IMR-90 (cell line): Measurements from ENCODE around the gene SPTLC1. TPM values are rescaled to one million over a fixed set of nuclear protein-coding genes. Genes with fewer than 3 reads are reported as not detected.
"Not testable (repeated sequence)": the region's sequence is repeated elsewhere in the genome, so short reads cannot be mapped to it uniquely, and the experiment has no call there.

Experiments
- ATAC-seq: fragments of 200-7000 bp; cut with Tn5 transposase; 2 replicates; pipeline ENCODE4 v1.9.1; 2020; ENCODE audit warnings: low read depth, mild to moderate bottlenecking, moderate library complexity
- BruUV-seq: library from RNA; stranded (reverse); fragments of 400-500 nt; replicated peaks from 2 replicates; lab custom pipeline; 2021; lab: Mats Ljungman, UMichigan
- CTCF ChIA-PET: fragments of 300-600 bp; formaldehyde crosslinking; extraction: SDS; loops from one replicate; lab custom pipeline; 2021; ENCODE audit warnings: antibody characterized with exemption; lab: Yijun Ruan, JAX
- POLR2A ChIA-PET: fragments of 300-600 bp; sonication (Branson Sonifier 250); formaldehyde crosslinking; loops from one replicate; lab custom pipeline; 2022; ENCODE audit warnings: antibody characterized with exemption; ENCODE audit not compliant: unreplicated experiment; lab: Charles Lee
- DNase-seq: peaks from one replicate; pipeline ENCODE4 v3.0.0; 2013
- H2AFZ ChIP-seq: replicated peaks from 2 replicates; pipeline ENCODE3; 2013; ENCODE audit warnings: low read length, mild to moderate bottlenecking; ENCODE audit not compliant: poor library complexity
- H2AK5ac ChIP-seq: 2 replicates; pipeline ENCODE4 v1.6.1; 2013; ENCODE audit warnings: low read depth, low read length, inconsistent platforms
- H2AK9ac ChIP-seq: replicated peaks from 2 replicates; pipeline ENCODE3; 2013; ENCODE audit warnings: mild to moderate bottlenecking, low read depth, low read length, moderate library complexity; ENCODE audit not compliant: poor library complexity
- H2BK120ac ChIP-seq: 2 replicates; pipeline ENCODE4 v1.6.1; 2013; ENCODE audit warnings: low read depth, low read length, inconsistent platforms
- H2BK15ac ChIP-seq: 3 replicates; pipeline ENCODE4 v1.6.1; 2013; ENCODE audit warnings: low read depth, low read length, inconsistent platforms
- H2BK20ac ChIP-seq: 2 replicates; pipeline ENCODE4 v1.6.1; 2013; ENCODE audit warnings: low read depth, mild to moderate bottlenecking, inconsistent platforms, low read length, moderate library complexity
- H2BK5ac ChIP-seq: 2 replicates; pipeline ENCODE4 v1.6.1; 2013; ENCODE audit warnings: mild to moderate bottlenecking, low read depth, low read length, inconsistent platforms; ENCODE audit not compliant: poor library complexity, severe bottlenecking
- H3K14ac ChIP-seq: replicated peaks from 2 replicates; pipeline ENCODE4 v1.6.1; 2013; ENCODE audit warnings: low read depth, low read length, inconsistent platforms
- H3K18ac ChIP-seq: 2 replicates; pipeline ENCODE4 v1.6.1; 2013; ENCODE audit warnings: low read depth, low read length, control low read depth
- H3K23ac ChIP-seq: 2 replicates; pipeline ENCODE4 v1.6.1; 2013; ENCODE audit warnings: low read depth, low read length, inconsistent platforms
- H3K27ac ChIP-seq: 2 replicates; pipeline ENCODE4 v1.5.1; 2013; ENCODE audit warnings: mild to moderate bottlenecking, control low read depth, low read length; ENCODE audit not compliant: insufficient read depth
- H3K27me3 ChIP-seq: 2 replicates; pipeline ENCODE4 v1.6.1; 2013; ENCODE audit warnings: low read length; ENCODE audit not compliant: control insufficient read depth, insufficient read depth
- H3K36me3 ChIP-seq: 2 replicates; pipeline ENCODE4 v1.6.1; 2013; ENCODE audit warnings: low read length, mixed read lengths; ENCODE audit not compliant: control insufficient read depth, insufficient read depth
- H3K4ac ChIP-seq: 2 replicates; pipeline ENCODE4 v1.6.1; 2013; ENCODE audit warnings: low read depth, low read length, inconsistent platforms
- H3K4me1 ChIP-seq: 2 replicates; pipeline ENCODE4 v1.6.1; 2013; ENCODE audit warnings: low read length, mixed read lengths; ENCODE audit not compliant: control insufficient read depth, insufficient read depth
- H3K4me2 ChIP-seq: 2 replicates; pipeline ENCODE4 v1.6.1; 2013; ENCODE audit warnings: low read depth, mild to moderate bottlenecking, control low read depth, low read length, moderate library complexity
- H3K4me3 ChIP-seq: 2 replicates; pipeline ENCODE4 v1.5.1; 2013; ENCODE audit warnings: low read depth, mild to moderate bottlenecking, control low read depth, low read length, moderate library complexity; ENCODE audit not compliant: insufficient read depth
- H3K56ac ChIP-seq: 2 replicates; pipeline ENCODE4 v1.6.1; 2013; ENCODE audit warnings: low read length, inconsistent platforms; ENCODE audit not compliant: insufficient read depth; ENCODE audit errors: extremely low read depth
- H3K79me1 ChIP-seq, 2 experiments: 2 replicates each; pipeline ENCODE4 v1.6.1; 2013; ENCODE audit warnings: low read length in 2 of 2, inconsistent platforms in 1 of 2, low read depth in 1 of 2
- H3K9ac ChIP-seq: 2 replicates; pipeline ENCODE4 v1.6.1; 2013; ENCODE audit warnings: low read depth, low read length, control low read depth
- H3K9me1 ChIP-seq: 2 replicates; pipeline ENCODE4 v1.6.1; 2013; ENCODE audit warnings: low read length, inconsistent platforms; ENCODE audit not compliant: insufficient read depth
- H3K9me3 ChIP-seq: 2 replicates; pipeline ENCODE4 v1.6.1; 2013; ENCODE audit warnings: low read length; ENCODE audit not compliant: control insufficient read depth, insufficient read depth
- H4K20me1 ChIP-seq: 2 replicates; pipeline ENCODE4 v1.6.1; 2013; ENCODE audit warnings: low read length, inconsistent platforms; ENCODE audit not compliant: insufficient read depth
- H4K5ac ChIP-seq: 2 replicates; pipeline ENCODE4 v1.6.1; 2013; ENCODE audit warnings: mild to moderate bottlenecking, low read depth, low read length, control low read depth
- H4K8ac ChIP-seq, 2 experiments: 2 replicates each; pipeline ENCODE4 v1.6.1; 2013; ENCODE audit warnings: low read depth in 2 of 2, low read length in 2 of 2, control low read depth in 1 of 2, inconsistent platforms in 1 of 2
- H4K91ac ChIP-seq: 2 replicates; pipeline ENCODE4 v1.6.1; 2013; ENCODE audit warnings: low read depth, low read length, inconsistent platforms; ENCODE audit not compliant: insufficient read depth
- WGBS, 2 experiments: methylation state at CpG; one replicate each; pipeline versions ENCODE4 v1.1.5 to v1.1.7; 2013; ENCODE audit warnings: missing lambda C conversion rate in 2 of 2; ENCODE audit not compliant: insufficient read length in 1 of 2; ENCODE audit errors: extremely low coverage in 2 of 2; 5-methylcytosine and 5-hydroxymethylcytosine counted together
- dilution Hi-C: fragments of 300-500 bp; cut with HindIII; formaldehyde crosslinking; loops from one replicate; pipeline ENCODE4 v1.14.3; 2018; ENCODE audit warnings: low sequenced_read_pairs; ENCODE audit not compliant: unreplicated experiment
- in situ Hi-C: fragments of 300-500 bp; cut with MboI; formaldehyde crosslinking; loops from 3 replicates; pipeline ENCODE4 v1.14.3; 2019; ENCODE audit warnings: low sequenced_read_pairs, inconsistent platforms, mixed read lengths
- intact Hi-C: fragments of 100-400 bp; cut with micrococcal nuclease; formaldehyde crosslinking; loops from 2 replicates; pipeline ENCODE4 v1.10.0; 2022
- polyA plus RNA-seq, 3 experiments: library from polyadenylated mRNA; depleted of rRNA; stranded (reverse); fragments of >200 nt; gene quantifications; 2 replicates each; pipeline ENCODE4 v1.2.3, GENCODE V29; 2012; ENCODE audit warnings: low replicate concordance in 1 of 3
- total RNA-seq: library from RNA; depleted of rRNA; stranded (reverse); fragments of >200 nt; gene quantifications from 2 replicates; pipeline ENCODE4 v1.2.3, GENCODE V29; 2012

The SPTLC1 gene
- total and polyA plus RNA-seq, 2 of the 4 experiments (the other 2 are of a cell fraction): 65.7 to 92.7 TPM

DNA sequence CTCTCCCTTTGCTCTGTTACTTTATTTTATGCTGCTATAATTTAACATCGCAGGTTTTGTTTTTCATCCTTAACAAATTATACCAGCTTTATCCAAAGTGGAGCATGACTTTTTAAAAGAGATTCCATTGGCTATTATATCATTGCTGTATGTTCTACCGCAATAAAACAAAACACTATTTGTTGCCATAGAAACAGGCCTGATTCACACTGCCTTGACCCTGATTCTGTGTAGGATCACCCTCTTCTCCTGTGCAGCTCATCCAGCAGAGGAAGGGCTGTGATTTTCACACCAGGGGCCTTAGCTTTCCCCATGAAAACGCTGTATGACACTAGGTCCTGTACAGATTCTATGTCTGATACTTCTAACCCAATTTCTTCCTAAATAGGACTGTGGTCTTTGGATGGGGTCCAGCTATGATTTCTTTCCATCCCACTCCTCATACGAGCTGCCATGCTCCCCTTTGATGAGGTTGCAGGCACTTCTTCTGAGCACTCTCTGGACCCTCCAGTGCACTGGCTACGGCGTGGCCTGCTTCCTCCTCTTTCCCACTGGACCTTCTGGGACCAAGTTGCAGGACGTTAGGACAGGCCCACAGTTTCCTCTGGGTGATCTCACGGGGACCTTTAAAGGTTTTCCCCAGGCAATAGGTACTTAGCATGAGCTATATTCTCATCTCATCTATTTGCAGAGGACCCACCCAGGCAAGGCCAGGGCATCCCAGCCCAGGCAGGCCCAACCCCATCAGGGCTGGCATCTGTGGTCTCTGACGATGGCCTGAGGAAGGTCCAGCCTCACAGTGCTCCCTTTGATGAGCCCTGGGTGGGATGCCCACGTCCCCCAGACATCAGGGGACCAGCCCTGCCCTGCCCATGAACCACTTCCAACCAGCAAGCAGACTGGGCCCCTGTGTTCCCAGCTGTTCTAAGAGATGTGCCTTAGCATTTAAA, 38.5 kb upstream of the SPTLC1 start:
- dilution Hi-C loops, H2AFZ ChIP-seq, BruUV-seq: not testable (repeated sequence)

More for the DNA sequence above, 38.5 kb upstream of the SPTLC1 start:
- Histone ChIP-seq H2BK15ac (peak overlapping the region; percentile 81; the same call in 2 of the 3 replicates), H3K9me1 (peaks cover 17% of the 10 kb centered on the region), H3K4ac (peak overlapping the region; percentile 54; the same call in 1 of the 2 replicates), H3K79me1 (peaks cover 3 to 25% of the 10 kb centered on the region in 2 experiments; a peak in 3 of 4 replicates), H3K27ac (peak overlapping the region; percentile 45; the same call in 1 of the 2 replicates), H2BK5ac (peak overlapping the region; percentile 2), H2AK5ac (peak overlapping the region; percentile 88), H4K5ac (peak overlapping the region; percentile 77), H4K8ac (peak overlapping the region in 1 of 2 experiments; percentile 61; a peak in 3 of 4 replicates), H2BK20ac (peak overlapping the region; percentile 35), H3K18ac (peak overlapping the region; percentile 24; the same call in 1 of the 2 replicates), H3K14ac (peak overlapping the region; percentile 74), H4K91ac (peak overlapping the region; percentile 52), H3K23ac (0 out of 2 replicates have a peak overlapping the region, but pooled peaks have one; percentile 56), H3K4me1 (peaks cover 20% of the 10 kb centered on the region), H3K36me3 (peaks cover 16% of the 10 kb centered on the region), H3K9ac (peak overlapping the region; percentile 28; the same call in 1 of the 2 replicates)
- peak; percentile 73 for ATAC-seq
- CTCF ChIA-PET, H4K20me1 ChIP-seq, H3K27me3 ChIP-seq, H2AK9ac ChIP-seq, H3K4me2 ChIP-seq, H3K4me3 ChIP-seq, in situ Hi-C loops, H2BK120ac ChIP-seq, intact Hi-C loops, POLR2A ChIA-PET, H3K9me3 ChIP-seq, H3K56ac ChIP-seq: not testable (repeated sequence)
- DNase-seq: peak; percentile 93
- WGBS, 2 experiments: 71% methylated on average over 4 of the region's 10 CpGs; no CpG with 5 or more reads in 1 of the 2 experiments
